H54 (cell line): ENCODE results near the gene UBE2S.

Experiments
- DNase-seq: peaks from one replicate; pipeline ENCODE4 v3.0.0; 2011; ENCODE audit warnings: low spot score, mixed read lengths; ENCODE audit not compliant: insufficient read length
- FAIRE-seq: peaks from 3 replicates; lab custom pipeline; 2011; peaks lifted over from hg19 to GRCh38; lab: Jason Lieb, UNC
- POLR2A ChIP-seq: IDR thresholded peaks from 2 replicates; pipeline ENCODE4 v1.6.1; 2011; ENCODE audit warnings: low read depth, mild to moderate bottlenecking, low read length

UBE2S gene

GRCh38 chr19:55387736-55388497, 19.7 kb downstream of the UBE2S start:
- FAIRE-seq (no peak), DNase-seq (no peak)
- TF ChIP-seq POLR2A: 0 out of 2 replicates have a peak, but pooled peaks have one; percentile 1

GRCh38 chr19:55386493-55386971, 21.1 kb downstream of the UBE2S start:
- FAIRE-seq (no peak), DNase-seq (no peak)
- no peak for TF ChIP-seq POLR2A

GRCh38 chr19:55385724-55386492, 21.7 kb downstream of the UBE2S start, which contains the start of gene RPL28:
TSS of gene RPL28 (plus strand) at chr19:55385932. CDS start at chr19:55386358, 426 bp downstream.
- FAIRE-seq (peak; percentile 38), DNase-seq (peak; percentile 99)
- peak; percentile 100 for TF ChIP-seq POLR2A

- FAIRE-seq: no peak
- peak; percentile 99 for DNase-seq
- TF ChIP-seq POLR2A: no peak
Measured at GRCh38 chr19:55384920-55385723, 22.5 kb downstream of the UBE2S start.

GRCh38 chr19:55384131-55384919, 23.3 kb downstream of the UBE2S start, which contains the start of gene TMEM238:
TSS of gene TMEM238 (minus strand) at chr19:55384292. CDS start at chr19:55384259, 33 bp downstream.
- TF ChIP-seq POLR2A: no peak
- DNase-seq (no peak), FAIRE-seq (no peak)

- DNase-seq: no peak
Measured at GRCh38 chr19:55383279-55384130, 24.1 kb downstream of the UBE2S start.

GRCh38 chr19:55382522-55383054, 25.0 kb downstream of the UBE2S start:
- no peak for DNase-seq
- TF ChIP-seq POLR2A: no peak
- FAIRE-seq: no peak

More at GRCh38 chr19:55383279-55384130, 24.1 kb downstream of the UBE2S start:
- TF ChIP-seq POLR2A: no peak
- no peak for FAIRE-seq

- no peak for FAIRE-seq
- DNase-seq: no peak
- no peak for TF ChIP-seq POLR2A
Measured at GRCh38 chr19:55382013-55382412, 25.6 kb downstream of the UBE2S start.

- DNase-seq (no peak), FAIRE-seq (no peak)
- TF ChIP-seq POLR2A: no peak
Measured at GRCh38 chr19:55379174-55379573, 28.4 kb downstream of the UBE2S start.

- no peak for TF ChIP-seq POLR2A
- FAIRE-seq: no peak
- DNase-seq: no peak
Measured at GRCh38 chr19:55377356-55378131, 30.0 kb downstream of the UBE2S start.
